A549 (cell line): ENCODE results near the gene TPCN2.

ENCODE experiments used
- BHLHE40 ChIP-seq: IDR thresholded peaks from 2 replicates; pipeline ENCODE4 v1.6.1; 2012; ENCODE audit warnings: low read depth, low read length, inconsistent platforms
- CEBPB ChIP-seq, 2 experiments: fragments of >200 bp in 1 of 2; sonication (Bioruptor Twin) in 1 of 2; formaldehyde crosslinking in 1 of 2; IDR thresholded peaks; 2 replicates each; pipeline ENCODE4 v1.6.1; 2012 to 2016
- ESRRA ChIP-seq: fragments of 150-350 bp; IDR thresholded peaks from 2 replicates; pipeline ENCODE4 v1.6.1; 2014; ENCODE audit warnings: mild to moderate bottlenecking, low read length, borderline replicate concordance
- HDAC2 ChIP-seq: fragments of 200-600 bp; sonication (generic); IDR thresholded peaks from 2 replicates; pipeline ENCODE4 v1.6.1; 2016
- HOXB13 ChIP-seq: fragments of 250-450 bp; sonication (Bioruptor Pico); IDR thresholded peaks from 2 replicates; pipeline ENCODE4 v1.5.0; 2020; ENCODE audit warnings: low read depth, mild to moderate bottlenecking, moderate library complexity
- KDM1A ChIP-seq: fragments of 200-600 bp; sonication (generic); IDR thresholded peaks from 2 replicates; pipeline ENCODE4 v1.6.1; 2016; ENCODE audit warnings: low read depth, mild to moderate bottlenecking
- POLR2A ChIP-seq: IDR thresholded peaks from 2 replicates; pipeline ENCODE4 v1.6.1; 2012; ENCODE audit warnings: mild to moderate bottlenecking, low read length
- RFX5 ChIP-seq: fragments of 450-650 bp; IDR thresholded peaks from 2 replicates; pipeline ENCODE4 v1.7.1; 2014; ENCODE audit warnings: antibody characterized with exemption, mild to moderate bottlenecking, moderate library complexity
- SMC3 ChIP-seq: fragments of >200 bp; sonication (Bioruptor Twin); formaldehyde crosslinking; IDR thresholded peaks from 3 replicates; pipeline ENCODE4 v1.6.1; 2018; ENCODE audit warnings: inconsistent platforms
- TF ChIP-seq, protein P1 (sequence below): IDR thresholded peaks from 2 replicates; pipeline ENCODE4 v1.6.1; 2012
- TF ChIP-seq, protein P2 (sequence below): fragments of >200 bp; sonication (Bioruptor Twin); formaldehyde crosslinking; IDR thresholded peaks from 3 replicates; pipeline ENCODE4 v1.5.1; 2016
- TF ChIP-seq, protein P3 (sequence below): fragments of >200 bp; sonication (Bioruptor Twin); formaldehyde crosslinking; IDR thresholded peaks from 3 replicates; pipeline ENCODE4 v1.6.1; 2016
- TF ChIP-seq, protein P4 (sequence below): fragments of 200-600 bp; sonication (generic); IDR thresholded peaks from 2 replicates; pipeline ENCODE4 v1.6.1; 2016; ENCODE audit warnings: antibody characterized with exemption, mild to moderate bottlenecking, moderate library complexity
- TF ChIP-seq, protein P5 (sequence below): fragments of 250-450 bp; sonication (Bioruptor Pico); IDR thresholded peaks from 2 replicates; pipeline ENCODE4 v1.5.0; 2021; ENCODE audit warnings: mild to moderate bottlenecking, moderate library complexity, borderline replicate concordance

DNA sequence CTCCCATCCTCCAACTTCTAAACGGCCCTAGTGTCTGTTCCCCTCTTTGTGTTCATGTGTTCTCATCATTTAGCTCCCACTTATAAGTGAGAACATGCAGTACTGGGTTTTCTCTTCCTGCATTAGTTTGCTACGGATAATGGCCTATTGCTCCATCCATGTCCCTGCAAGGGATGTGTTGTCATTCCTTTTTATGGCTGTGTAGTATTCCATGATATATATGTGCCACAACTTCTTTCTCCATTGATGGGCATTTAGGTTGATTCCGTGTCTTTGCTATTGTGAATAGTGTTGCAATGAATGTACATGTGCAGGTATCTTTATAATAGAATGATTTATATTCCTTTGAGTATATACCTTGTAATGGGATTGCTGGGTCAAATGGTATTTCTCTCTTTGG, 101.4 kb downstream of the TPCN2 start:
- TF ChIP-seq HDAC2 (no peak), ESRRA (no peak), POLR2A (no peak), RFX5 (no peak), SMC3 (no peak), KDM1A (no peak), HOXB13 (CRISPR knock-in tag) (no peak), CEBPB (IDR thresholded peaks at IDR 0.05) (no peak), BHLHE40 (no peak)
- TF ChIP-seq, protein P1, sequence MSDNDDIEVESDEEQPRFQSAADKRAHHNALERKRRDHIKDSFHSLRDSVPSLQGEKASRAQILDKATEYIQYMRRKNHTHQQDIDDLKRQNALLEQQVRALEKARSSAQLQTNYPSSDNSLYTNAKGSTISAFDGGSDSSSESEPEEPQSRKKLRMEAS = no peak
- TF ChIP-seq, protein P2, sequence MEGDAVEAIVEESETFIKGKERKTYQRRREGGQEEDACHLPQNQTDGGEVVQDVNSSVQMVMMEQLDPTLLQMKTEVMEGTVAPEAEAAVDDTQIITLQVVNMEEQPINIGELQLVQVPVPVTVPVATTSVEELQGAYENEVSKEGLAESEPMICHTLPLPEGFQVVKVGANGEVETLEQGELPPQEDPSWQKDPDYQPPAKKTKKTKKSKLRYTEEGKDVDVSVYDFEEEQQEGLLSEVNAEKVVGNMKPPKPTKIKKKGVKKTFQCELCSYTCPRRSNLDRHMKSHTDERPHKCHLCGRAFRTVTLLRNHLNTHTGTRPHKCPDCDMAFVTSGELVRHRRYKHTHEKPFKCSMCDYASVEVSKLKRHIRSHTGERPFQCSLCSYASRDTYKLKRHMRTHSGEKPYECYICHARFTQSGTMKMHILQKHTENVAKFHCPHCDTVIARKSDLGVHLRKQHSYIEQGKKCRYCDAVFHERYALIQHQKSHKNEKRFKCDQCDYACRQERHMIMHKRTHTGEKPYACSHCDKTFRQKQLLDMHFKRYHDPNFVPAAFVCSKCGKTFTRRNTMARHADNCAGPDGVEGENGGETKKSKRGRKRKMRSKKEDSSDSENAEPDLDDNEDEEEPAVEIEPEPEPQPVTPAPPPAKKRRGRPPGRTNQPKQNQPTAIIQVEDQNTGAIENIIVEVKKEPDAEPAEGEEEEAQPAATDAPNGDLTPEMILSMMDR = no peak
- TF ChIP-seq, protein P3, sequence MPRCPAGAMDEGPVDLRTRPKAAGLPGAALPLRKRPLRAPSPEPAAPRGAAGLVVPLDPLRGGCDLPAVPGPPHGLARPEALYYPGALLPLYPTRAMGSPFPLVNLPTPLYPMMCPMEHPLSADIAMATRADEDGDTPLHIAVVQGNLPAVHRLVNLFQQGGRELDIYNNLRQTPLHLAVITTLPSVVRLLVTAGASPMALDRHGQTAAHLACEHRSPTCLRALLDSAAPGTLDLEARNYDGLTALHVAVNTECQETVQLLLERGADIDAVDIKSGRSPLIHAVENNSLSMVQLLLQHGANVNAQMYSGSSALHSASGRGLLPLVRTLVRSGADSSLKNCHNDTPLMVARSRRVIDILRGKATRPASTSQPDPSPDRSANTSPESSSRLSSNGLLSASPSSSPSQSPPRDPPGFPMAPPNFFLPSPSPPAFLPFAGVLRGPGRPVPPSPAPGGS = no peak
- TF ChIP-seq, protein P4, sequence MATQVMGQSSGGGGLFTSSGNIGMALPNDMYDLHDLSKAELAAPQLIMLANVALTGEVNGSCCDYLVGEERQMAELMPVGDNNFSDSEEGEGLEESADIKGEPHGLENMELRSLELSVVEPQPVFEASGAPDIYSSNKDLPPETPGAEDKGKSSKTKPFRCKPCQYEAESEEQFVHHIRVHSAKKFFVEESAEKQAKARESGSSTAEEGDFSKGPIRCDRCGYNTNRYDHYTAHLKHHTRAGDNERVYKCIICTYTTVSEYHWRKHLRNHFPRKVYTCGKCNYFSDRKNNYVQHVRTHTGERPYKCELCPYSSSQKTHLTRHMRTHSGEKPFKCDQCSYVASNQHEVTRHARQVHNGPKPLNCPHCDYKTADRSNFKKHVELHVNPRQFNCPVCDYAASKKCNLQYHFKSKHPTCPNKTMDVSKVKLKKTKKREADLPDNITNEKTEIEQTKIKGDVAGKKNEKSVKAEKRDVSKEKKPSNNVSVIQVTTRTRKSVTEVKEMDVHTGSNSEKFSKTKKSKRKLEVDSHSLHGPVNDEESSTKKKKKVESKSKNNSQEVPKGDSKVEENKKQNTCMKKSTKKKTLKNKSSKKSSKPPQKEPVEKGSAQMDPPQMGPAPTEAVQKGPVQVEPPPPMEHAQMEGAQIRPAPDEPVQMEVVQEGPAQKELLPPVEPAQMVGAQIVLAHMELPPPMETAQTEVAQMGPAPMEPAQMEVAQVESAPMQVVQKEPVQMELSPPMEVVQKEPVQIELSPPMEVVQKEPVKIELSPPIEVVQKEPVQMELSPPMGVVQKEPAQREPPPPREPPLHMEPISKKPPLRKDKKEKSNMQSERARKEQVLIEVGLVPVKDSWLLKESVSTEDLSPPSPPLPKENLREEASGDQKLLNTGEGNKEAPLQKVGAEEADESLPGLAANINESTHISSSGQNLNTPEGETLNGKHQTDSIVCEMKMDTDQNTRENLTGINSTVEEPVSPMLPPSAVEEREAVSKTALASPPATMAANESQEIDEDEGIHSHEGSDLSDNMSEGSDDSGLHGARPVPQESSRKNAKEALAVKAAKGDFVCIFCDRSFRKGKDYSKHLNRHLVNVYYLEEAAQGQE = no peak
- TF ChIP-seq, protein P5, sequence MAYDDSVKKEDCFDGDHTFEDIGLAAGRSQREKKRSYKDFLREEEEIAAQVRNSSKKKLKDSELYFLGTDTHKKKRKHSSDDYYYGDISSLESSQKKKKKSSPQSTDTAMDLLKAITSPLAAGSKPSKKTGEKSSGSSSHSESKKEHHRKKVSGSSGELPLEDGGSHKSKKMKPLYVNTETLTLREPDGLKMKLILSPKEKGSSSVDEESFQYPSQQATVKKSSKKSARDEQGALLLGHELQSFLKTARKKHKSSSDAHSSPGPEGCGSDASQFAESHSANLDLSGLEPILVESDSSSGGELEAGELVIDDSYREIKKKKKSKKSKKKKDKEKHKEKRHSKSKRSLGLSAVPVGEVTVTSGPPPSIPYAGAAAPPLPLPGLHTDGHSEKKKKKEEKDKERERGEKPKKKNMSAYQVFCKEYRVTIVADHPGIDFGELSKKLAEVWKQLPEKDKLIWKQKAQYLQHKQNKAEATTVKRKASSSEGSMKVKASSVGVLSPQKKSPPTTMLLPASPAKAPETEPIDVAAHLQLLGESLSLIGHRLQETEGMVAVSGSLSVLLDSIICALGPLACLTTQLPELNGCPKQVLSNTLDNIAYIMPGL = no peak
